GM19324 (cell line): Measurements from ENCODE around the gene TCN2.
"Not testable (repeated sequence)": the region's sequence is repeated elsewhere in the genome, so short reads cannot be mapped to it uniquely, and the experiment has no call there.

Experiments
- ATAC-seq: cut with Tn5 transposase; IDR thresholded peaks from one replicate; pipeline ENCODE4 v1.9.1; 2021; ENCODE audit warnings: mild to moderate bottlenecking, moderate library complexity; ENCODE audit not compliant: unreplicated experiment, low FRiP score

The TCN2 gene

GRCh38 chr22:30606455-30607299 lies at the start of gene TCN2:
Gene TCN2 (plus strand): TSS chr22:30607174. CDS start chr22:30607332, 158 bp downstream.
- ATAC-seq: no peak

GRCh38 chr22:30557243-30557642 lies 49.7 kb upstream of the TCN2 start:
- no peak for ATAC-seq

GRCh38 chr22:30559889-30560288 lies 47.1 kb upstream of the TCN2 start:
- no peak for ATAC-seq

GRCh38 chr22:30560643-30561202 lies 46.3 kb upstream of the TCN2 start:
- ATAC-seq: not testable (repeated sequence)

- ATAC-seq: no peak
These were observed 45.4 kb upstream of the TCN2 start for GRCh38 chr22:30561402-30562189.

- ATAC-seq: no peak
These were observed 44.6 kb upstream of the TCN2 start for GRCh38 chr22:30562366-30562765.

GRCh38 chr22:30564045-30564760 lies 42.8 kb upstream of the TCN2 start:
- ATAC-seq: no peak

GRCh38 chr22:30564761-30565119 lies 42.2 kb upstream of the TCN2 start:
- no peak for ATAC-seq

GRCh38 chr22:30565341-30565740 lies 41.6 kb upstream of the TCN2 start:
- ATAC-seq: no peak

- no peak for ATAC-seq
These were observed 40.8 kb upstream of the TCN2 start for GRCh38 chr22:30566125-30566524.

GRCh38 chr22:30567277-30567676 lies 39.7 kb upstream of the TCN2 start:
- ATAC-seq: not testable (repeated sequence)

- ATAC-seq: no peak
These were observed 38.7 kb upstream of the TCN2 start for GRCh38 chr22:30568137-30568805.

GRCh38 chr22:30569674-30570202 lies 37.2 kb upstream of the TCN2 start:
- ATAC-seq: no peak

GRCh38 chr22:30572210-30572609 lies 34.8 kb upstream of the TCN2 start:
- ATAC-seq: no peak

GRCh38 chr22:30572840-30573593 lies 34.0 kb upstream of the TCN2 start:
- no peak for ATAC-seq

GRCh38 chr22:30573594-30574094 lies 33.3 kb upstream of the TCN2 start:
- no peak for ATAC-seq

- ATAC-seq: no peak
These were observed 32.6 kb upstream of the TCN2 start, which contains the start of gene GAL3ST1 for GRCh38 chr22:30574095-30574981. Gene GAL3ST1 (minus strand): TSS chr22:30574665. CDS start chr22:30557392, 17,273 bp downstream.
